Renal cortex interstitium (tissue), 11 donors: ENCODE measurements around the gene UBE2G1. TPM values are rescaled to one million over a fixed set of nuclear protein-coding genes. Genes with fewer than 3 reads are reported as not detected.
"Not testable (repeated sequence)": the region's sequence is repeated elsewhere in the genome, so short reads cannot be mapped to it uniquely, and the experiment has no call there.

ENCODE experiments used
- DNase-seq, 11 donors: peaks; one replicate each; pipeline ENCODE4 v3.0.0-alpha.2; 2013; ENCODE audit warnings: low read depth in 9 of 11, low spot score in 4 of 11; ENCODE audit errors: extremely low read depth in 1 of 11
- polyA plus RNA-seq, 3 donors: library from polyadenylated mRNA; unstranded; fragments of 120-200 nt; gene quantifications; one replicate each; pipeline ENCODE4 v1.2.1, GENCODE V29; 2013; ENCODE audit not compliant: insufficient read length in 3 of 3

The UBE2G1 gene
- polyA plus RNA-seq, 3 donors, result 46.7 to 65.2 (median 57.9) TPM

DNA sequence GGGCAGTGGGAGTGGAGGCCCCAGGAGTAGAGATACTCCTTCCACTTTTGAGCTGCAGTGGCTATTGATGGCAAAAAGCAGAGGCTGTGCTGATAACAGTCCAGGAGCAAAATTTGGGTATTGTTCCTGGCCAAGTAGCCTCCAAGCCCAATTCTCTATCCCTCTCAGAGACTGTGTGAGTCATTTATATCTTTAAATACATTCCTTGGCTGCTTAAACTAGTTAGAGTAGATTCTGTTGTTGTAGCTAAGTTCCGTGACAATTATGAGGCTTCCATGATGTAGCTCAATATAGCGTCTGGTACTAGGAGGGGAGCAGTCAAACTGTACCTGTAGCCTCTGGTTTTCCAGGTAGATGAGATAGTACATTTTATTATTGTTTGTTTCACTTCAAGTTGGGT, 19.9 kb upstream of the UBE2G1 start:
- no peak for DNase-seq

DNA sequence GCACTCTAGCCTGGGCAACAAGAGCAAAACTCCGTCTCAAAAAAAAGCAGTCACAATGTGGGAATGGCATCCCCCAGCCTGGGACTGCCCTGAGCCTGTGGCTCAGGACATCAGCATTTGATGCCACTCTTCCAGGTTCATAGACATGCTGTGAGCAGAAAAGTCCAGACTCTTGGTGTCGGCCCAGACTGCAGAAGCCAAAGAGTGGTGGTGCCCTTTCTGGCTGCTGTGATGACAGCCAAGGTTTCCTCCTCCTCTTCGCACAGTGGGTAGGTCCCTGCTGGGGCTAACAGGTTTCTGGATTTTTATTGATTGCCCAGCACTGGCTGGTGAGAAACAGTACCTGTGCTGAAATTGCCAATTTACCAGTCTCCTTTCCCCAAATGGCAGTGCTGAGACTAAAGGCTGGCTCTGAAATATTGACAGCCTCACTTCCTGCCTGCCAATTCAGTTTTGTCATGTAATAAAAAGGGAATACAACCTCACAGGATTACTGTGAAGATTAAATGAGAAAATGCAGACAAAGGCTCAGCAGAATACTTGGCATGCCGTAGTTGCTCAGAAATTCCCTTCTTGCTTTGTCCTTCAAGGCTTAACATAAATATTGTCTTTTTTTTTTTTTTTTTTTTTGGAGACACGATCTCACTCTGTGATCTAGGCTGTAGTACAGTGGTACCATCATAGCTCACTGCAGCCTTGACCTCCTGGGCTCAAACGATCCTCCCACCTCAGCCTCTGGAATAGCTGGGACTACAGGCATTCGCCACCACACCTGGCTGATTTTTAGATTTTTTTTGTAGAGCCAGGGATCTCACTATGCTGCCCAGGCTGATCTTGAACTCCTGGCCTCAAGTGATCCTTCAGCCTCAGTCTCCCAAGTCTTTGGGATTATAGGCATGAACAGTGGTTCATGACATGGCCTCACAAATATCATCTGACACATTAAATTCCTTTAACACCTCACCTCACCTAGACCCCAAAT, 15.5 kb upstream of the UBE2G1 start:
- no peak for DNase-seq

DNA sequence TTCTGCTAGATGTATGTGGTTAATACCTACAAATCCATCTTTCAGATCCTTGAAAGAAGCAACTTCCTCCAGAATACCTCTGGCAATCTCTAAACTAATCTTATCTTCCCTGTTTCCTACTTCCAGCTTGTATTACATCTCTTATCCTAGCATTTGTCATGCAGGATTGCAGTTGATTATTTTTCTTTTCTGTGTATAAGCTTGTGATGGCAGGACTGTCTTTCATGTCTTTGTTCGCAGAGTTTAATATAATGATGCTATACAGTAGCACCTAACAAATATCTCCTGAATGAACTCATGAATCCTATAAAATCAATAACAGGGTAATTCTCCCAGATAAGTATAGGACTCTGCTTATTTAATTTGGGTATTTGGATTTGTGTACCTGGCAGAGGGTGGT, 12.2 kb upstream of the UBE2G1 start:
- DNase-seq, result no peak

DNA sequence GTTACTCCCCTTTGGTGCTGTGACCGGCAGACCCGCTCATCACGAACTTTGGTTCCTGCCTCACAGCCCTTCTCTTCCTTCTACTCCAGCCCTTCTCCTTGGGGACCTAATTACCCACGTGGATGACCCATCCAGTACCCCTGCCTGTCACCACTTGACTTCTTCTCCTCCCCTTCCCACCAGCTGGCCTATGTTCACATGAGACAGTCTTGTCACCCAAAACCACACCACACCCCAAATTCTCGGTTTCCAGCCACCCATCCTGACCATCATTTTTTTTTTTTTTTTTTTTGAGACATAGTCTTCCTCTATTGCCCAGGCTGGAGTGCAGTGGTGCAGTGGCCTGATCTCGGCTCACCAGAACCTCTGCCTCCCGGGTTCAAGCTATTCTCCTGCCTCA, 10.8 kb upstream of the UBE2G1 start:
- DNase-seq, result not testable (repeated sequence)

DNA sequence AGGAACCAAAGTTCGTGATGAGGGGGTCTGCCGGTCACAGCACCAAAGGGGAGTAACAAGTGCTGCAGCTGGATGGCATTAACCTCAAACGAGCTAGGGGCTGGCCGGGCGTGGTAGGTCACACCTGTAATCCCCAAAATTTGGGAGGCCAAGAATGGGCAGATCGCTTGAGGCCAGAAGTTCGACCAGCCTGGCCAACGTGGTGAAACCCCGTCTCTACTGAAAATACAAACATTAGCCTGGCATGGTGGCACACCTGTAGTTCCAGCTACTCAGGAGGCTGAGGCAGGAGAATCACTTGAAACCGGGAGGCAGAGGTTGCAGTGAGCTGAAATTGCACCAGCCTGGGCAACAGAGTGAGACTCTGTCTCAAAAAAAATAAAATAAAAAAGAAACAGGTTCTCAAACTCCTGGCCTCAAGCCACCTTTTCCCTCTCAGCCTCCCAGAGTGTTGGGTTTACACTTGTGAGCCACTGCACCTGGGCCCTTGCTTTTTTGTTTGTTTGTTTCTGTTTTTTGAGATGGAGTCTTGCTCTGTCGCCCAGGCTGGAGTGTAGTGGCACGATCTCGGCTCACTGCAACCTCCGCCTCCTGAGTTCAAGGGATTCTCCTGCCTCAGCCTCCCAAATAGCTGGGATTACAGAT, 9.4 kb upstream of the UBE2G1 start:
- not testable (repeated sequence) for DNase-seq

DNA sequence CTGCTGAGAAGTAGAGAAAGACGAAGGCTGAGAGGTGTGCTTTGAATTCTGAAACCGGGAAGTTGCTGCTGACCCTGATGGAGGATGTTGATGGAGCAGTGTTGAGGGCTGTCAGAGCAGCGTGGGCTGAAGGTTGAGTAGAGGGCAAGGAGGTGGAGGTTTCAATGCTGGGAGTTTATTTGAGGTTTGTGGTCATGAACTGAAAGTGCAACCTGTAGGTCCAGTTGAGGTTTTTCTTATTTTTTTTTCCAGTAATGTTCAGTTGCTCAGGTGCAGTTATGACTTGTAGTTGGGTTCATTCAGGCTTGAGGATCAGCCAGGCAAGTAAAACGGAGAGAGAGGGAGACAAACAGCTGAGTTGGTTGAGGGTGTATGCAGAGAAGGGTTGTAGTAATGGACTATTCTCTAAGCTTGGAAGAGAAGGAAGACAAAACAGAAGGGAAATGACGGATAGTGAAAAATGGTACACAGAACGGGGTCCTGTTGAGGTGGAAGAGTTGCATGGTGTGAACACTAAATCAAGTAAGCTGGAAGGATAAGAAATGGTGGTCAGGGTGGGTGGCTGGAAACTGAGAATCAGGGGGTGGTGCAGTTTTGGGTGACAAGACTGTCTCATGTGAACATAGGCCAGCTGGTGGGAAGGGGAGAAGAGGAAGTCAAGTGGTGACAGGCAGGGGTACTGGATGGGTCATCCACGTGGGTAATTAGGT, 8.7 kb upstream of the UBE2G1 start:
- DNase-seq, result no peak

DNA sequence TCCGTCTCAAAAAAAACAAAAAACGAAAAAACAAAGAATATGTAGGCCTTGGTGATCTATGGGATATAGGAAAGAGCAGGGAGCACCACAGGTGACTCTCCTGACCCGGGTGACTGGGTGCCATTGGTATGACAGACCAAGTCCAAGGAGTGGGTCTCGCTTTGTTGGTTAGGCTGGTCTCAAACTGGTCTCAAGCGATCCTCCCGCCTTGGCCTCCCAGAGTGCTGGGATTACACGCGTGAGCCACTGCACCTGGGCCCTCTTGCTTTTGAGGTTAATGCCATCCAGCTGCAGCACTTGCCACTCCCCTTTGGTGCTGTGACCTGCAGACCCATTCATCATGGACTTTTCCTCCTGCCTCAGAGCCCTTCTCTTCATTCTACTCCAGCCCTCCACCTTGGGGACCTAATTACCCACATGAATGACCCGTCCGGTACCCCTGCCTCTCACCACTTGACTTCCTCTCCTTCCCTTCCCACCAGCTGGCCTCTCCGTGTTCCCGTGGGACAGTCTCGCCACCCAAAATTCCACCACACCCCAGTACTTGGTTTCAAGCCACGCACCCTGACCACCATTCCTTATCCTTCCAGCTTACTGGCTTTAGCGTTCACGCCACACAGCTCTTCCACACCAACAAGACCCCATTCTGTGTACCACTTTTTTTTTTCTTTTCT, 3.2 kb upstream of the UBE2G1 start:
- DNase-seq, result no peak

DNA sequence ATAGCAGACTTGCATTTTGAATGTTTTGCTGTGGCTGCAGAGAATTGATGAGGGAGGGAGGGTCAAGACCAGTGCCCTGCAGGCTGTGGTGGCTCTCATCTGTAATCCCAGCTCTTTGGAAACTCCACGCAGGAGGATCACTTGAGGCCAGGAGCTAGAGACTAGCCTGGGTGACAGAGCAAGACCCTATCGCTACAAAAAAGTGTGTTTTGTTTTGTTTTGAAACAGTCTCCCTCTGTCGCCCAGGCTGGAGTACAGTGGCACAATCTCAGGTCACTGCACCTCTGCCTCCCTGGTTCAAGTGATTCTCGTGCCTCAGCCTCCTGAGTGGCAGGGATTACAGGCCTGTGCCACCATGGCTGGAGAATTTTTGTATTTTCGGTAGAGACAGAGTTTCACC, 1.9 kb upstream of the UBE2G1 start:
- DNase-seq, result no peak

DNA sequence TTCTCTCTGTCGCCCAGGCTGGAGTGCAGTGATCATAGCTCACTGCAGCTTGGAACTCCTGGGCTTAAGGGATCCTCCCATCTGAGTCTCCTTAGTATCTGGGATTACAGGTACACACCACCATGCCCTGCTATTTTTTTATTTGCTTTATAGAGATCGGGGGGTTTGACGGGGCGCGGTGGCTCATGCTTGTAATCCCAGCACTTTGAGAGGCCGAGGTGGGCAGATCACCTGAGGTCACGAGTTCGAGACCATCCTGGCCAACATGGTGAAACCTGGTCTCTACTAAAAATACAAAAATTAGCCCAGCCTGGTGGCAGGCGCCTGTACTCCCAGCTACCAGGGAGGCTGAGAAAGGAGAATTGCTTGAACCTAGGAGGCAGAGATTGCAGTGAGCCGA, 702 bp upstream of the UBE2G1 start:
- DNase-seq, result not testable (repeated sequence)

DNA sequence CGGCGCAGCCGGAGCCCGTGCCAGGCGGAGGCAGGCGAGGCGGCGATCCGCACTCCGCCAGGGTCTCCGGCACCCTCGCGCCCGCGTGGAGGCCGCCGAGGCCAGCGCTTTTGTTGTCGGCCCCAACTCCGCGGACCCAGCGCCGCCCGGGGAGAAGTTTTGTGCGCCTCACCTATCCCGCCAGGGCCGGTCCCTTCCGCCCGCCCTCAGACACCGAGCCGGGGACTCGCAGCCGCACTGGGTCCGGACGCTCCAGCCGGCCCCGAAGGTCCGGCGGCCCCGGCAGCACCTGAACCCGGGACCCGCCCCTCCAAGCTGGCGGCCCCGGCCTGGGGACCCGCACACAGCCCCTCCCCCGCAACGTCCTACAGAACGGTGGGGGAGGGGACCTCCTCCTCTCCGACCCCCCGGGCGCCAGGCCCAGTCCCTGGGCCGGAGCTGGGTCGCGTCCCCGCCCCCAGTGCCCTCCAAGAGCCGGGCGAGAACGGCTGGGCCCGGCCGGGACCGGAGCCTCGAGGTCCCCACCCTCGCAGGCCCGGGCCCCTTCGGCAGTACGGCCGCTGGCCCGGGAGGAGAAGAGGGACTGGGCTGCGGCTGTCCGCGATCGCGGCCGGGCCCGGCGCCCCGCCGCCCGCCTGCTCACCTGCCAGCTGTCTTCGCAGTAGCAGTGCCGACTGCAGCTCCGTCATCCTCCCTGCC, 698 bp downstream of the UBE2G1 start:
- peak in 6 of 11 donors; percentile 15 to 56 (median 36) for DNase-seq

DNA sequence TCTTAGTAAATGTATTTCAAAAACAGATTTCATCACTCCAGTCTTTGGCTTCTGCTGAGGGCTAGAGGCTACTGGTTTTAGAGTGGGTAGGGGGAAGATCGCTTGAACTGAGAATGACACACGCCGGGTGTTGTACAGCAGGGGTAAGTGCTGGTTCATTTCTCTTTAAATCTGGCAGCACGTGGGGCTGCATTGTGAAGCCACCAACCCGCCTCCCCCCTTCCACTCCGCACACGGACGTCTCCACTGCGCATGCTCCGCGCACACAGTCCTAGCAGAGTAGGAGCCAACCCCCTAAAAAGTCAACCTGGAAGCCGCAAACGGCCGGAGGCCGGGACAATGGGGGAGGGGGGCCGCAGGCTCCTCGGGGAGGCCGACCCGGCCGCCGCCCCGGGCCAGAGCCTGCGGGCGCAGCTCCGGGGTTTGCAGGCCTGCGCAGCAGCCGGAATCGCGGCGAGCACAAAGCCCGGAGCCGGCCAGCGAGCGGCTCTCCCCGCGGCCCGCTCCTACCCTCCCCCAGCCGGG, 1.3 kb downstream of the UBE2G1 start:
- peak; percentile 75 to 91 (median 86) for DNase-seq

DNA sequence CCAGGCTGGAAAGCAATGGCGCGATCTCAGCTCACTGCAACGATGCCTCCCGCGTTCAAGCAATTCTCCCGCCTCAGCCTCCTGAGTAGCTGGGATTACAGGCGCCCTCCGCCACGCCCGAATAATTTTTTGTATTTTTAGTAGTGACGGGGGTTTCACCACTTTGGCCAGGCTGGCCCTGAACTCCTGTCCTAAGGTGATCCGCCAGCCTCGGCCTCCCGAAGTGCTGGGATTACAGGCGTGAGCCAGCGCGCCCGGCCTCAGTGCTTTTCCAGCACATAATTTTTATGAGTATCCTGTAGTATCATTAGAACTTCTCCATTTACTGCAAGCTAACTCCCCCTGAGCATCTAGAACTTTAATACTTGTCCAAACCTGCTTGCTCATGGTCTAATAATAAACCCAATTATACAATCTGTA, 1.8 kb downstream of the UBE2G1 start:
- DNase-seq, result no peak

DNA sequence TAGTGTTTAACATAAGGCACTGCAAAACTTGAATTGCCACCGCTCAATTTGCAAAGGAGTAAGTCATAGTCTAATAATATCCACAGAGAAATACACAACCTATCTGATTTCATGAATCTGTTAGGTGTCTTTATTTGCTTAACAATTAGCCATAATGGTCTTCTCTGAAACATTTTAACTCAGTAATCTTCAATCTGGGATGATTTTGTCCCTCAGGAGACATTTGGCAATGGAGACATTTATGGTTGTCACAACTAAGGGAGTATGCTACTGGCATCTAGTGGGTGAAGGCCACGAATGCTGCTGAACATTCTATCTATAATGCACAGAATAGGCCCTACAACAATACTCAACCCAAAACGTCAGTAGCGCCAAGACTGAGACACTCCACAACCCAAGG, 4.3 kb downstream of the UBE2G1 start:
- DNase-seq, result no peak

DNA sequence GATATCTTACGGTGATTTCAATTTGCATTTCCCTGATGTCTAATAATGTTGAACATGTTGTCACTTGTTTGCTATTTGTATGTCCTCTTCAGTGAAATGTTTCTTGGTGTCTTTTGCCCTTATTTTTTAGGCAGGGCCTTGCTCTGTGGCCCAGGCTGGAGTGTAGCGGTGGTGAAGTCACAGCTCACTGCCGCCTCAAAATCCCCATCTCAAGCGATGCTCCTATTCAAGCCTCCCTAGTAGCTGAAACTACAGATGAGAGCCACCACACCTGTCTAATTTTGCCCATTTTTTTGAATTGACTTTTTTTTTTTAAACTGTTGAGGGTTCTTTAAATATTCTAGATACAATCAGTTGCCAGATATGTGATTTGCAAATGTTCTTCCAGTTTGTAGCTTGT, 8.3 kb downstream of the UBE2G1 start:
- no peak for DNase-seq

DNA sequence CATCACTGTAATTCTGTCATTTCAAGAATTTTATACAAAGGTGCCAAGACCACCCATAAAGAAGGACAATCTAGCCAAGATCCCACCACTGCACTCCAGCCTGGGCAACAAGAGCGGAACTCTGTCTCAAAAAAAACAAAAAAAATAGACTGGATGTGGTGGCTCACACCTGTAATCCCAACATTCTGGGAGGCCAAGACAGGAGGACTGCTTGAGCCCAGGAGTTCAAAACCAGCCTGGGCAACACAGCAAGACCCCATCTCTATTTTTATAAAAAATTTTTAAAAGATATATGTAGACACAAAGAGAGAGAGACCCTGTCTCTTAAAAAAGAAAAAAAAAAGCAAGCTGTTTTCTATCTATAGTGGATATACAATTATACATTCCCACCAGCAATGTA, 8.8 kb downstream of the UBE2G1 start:
- DNase-seq, result no peak

DNA sequence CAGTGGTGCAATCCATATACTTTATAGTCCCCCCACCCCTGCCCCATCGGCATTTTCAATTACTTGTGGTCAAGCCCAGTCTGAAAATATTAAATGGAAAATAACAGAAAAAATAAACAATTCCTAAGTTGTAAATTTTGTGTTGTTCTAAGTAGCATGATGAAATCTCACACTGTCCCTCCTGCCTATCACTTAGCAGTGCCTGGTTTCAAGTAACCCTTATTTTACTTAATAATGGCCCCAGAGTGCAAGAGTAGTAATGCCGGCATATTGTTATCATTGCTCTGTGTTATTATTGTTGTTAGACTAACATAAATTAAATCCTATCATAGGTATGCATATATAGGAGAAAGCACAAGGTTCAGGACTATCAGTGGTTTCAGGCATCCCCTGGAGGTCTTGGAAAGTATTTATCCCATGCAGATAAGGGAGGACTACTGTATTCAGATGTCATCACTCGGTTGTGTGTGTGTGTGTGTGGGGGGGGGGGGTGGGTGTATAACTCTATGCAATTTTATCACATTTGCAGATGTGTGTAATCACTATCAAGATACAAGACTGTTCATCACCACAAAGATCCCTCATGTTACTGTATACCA, 9.3 kb downstream of the UBE2G1 start:
- DNase-seq, result no peak

DNA sequence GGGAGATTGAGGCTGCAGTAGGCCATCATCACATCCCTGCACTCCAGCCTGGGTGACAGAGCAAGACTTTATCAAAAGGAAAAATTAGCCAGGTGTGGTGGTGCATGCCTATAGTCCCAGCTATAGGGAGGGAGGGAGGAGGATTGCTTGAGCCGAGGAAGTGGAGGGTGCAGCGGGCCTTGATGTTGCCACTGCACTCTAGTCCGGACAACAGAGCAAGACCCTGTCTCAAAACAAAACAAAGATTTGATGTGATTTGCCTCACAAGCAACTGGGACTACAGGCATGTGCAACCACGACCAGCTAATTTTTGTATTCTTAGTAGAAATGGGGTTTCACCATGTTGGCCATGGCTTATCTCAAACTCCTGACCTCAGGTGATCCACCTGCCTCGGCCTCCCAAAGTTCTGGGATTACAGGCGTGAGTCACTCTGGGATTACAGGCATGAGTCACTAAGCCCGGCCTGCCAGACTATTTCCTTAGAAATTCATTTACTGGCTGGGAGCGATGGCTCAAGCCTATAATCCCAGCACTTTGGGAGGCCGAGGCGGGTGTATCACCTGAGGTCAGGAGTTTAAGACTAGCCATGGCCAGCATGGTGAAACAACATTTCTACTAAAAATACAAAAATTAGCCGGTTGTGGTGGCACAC, 11.5 kb downstream of the UBE2G1 start:
- no peak for DNase-seq

DNA sequence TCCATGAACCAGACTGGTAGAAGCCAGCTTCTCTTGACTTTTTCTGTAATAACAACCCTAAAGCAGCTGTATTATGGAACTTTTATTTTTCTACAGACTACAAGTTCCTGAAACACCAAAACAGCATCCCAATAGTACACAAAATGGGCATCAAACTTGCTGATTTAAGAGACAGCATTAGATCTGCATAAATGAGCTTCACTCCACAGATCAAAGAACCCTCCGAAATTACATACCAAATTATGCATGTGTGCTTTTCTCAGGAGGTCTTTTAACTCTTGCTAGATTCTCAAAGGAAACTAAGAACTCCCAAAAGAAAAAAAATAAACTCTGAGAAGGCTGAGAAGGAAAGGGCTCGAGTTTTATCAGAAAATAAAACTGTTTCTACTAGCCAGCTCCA, 12.3 kb downstream of the UBE2G1 start:
- no peak for DNase-seq
